Pons (tissue), 1 donor: ENCODE data around the gene SLC35A3.
A peak's percentile ranks its signal among the peaks of the same experiment; 100 is the strongest.
"Not testable (repeated sequence)": the region's sequence is repeated elsewhere in the genome, so short reads cannot be mapped to it uniquely, and the experiment has no call there.

Experiments
- DNase-seq: peaks from one replicate; pipeline ENCODE4 v3.0.0-alpha.2; 2016; ENCODE audit warnings: low spot score

SLC35A3 gene

DNA sequence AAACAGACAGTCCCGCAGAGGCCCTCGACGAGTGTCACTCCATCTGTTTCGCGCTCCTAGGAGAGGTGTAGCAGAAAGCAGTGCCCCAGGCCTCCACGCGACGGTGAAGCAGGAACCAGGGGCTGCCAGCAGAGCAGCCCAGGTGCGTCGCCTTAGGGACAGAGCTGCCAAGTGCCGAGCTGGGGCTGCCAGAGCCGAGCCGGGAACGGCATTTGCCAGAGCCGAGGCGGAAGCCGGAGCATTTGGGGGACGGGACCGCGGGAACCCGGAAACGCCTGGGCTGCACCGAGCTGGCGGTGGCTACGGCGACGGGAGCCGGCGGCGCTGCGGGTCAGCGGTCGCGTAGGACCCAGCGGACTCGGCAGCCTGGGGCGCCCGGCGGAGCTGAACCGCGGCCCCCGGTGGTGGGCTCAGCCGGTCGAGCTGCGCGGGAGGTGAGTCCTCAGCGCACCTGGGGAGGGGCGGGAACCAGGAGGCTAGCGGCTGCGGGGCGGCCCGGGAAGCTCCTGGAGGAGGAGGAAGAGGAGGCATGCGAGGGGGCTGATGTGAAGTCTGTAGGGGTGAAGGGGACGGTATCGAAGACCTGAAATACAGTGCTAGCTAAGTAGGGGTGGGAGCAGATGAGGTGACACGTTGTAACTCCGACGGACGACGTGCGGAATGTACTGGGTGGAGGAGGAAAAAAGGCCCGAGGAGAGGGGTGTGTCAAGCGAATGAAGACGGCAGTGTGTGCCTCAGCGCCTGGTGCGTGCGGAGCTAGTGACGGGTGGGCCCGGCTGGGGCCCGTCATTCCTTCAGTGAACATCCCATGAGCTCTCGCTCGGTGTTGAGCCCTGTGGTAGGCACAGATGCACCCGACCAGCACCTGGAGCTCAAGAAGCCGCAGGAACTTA is at the start of gene SLC35A3:
Gene SLC35A3, plus strand, starts transcription at position 268 of the 893 bp plus-strand sequence. CDS start 23,559 bp downstream, outside the sequence.
- DNase-seq = peak; percentile 18

DNA sequence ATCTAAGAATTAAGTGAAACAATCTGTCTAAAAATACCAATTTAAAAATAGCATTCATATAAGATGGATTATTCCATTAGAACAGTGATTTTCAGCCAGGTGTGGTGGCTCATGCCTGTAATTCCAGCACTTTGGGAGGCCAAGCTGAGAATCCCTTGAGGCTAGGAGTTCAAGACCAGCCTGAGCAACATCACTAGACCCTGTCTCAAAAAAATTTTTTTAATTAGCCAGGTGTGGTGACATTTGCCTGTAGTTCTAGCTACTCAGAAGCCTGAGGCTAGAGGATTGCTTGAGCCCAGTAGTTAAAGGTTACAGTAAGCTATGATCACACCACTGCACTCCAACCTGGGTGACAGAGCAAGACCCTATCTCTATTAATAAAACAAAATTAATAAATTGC is 35.0 kb upstream of the SLC35A3 start:
- no peak for DNase-seq

DNA sequence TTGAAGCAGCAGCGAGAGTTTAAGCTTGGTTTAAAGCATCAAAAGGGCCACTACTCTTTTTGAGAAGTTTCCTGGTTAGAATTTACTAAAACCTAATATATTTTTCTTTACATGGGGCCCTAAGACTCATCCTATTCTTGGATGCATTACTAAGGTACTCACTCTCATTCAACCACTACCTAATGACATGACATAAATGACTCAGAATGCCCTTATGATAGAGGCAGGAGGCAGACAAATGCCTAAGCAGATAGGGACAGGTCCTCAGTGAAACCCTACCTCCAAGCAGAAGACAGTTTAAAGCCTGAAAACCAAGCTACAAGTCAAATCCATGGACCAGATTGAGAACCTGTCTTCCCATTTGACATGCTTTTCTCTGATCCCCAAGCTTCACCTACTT is 34.3 kb upstream of the SLC35A3 start:
- DNase-seq = no peak

DNA sequence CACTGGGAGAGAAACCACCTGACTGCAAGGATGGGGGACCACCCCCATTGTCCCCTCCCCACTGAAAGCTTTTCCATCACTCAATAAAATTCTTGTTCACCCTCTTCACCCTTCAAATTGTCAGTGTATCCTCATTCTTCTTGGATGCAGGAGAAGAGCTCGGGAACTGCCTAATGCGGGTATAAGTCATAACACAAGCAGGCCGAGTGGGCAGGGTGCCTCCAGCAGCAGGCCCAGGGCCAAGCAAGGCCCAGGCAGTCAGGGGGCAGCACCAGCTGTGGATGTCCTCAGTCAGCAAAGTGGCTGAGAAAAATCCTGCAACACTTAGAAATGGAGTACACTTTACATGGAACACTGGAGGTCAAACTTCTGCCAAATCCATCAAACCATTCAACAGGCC is 33.7 kb upstream of the SLC35A3 start:
- no peak for DNase-seq

DNA sequence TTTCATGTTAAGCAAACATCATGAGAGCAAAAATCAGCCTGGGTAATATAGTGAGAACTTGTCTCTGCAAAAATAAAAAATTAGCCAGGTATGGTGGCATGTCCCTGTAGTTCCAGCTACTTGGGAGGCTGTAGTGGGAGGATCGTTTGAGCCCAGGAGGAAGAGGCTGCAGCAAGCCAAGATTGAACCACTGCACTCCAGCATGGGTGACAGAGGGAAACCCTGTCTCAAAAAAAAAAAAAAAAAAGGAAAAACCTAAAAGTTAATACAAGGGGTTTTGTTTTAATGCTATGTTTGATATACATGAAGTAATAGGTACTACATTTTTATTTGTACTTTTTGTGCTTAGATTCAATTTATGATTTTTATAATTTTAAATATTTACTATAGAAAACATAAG is 27.1 kb upstream of the SLC35A3 start:
- DNase-seq = no peak

DNA sequence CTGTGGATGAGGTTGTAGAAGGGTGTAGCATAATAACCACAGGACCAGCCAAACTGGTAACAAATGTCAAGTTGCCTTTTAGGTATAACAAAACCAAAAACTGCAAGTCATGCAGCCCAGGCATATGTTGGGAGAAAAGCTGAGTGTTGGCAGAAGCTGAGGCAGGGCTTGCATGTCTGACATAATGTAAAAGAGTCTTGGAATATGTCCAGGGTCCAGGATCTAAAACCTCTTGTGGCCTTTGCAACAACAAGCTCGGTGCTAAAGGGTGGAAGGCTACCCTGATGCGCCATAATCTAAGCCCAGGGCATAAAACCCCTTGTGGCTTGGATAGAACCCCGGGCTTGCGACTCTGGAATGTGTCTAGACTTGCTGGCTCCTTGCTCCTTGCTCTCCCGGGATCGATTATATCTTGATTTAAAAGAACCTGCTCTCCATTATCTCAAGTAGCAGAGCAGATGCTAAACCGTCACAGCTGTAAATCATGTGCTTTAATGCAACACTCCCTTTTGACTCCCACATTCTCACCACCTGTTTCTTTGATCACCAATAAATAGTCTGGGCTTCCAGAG is 26.5 kb upstream of the SLC35A3 start:
- no peak for DNase-seq

DNA sequence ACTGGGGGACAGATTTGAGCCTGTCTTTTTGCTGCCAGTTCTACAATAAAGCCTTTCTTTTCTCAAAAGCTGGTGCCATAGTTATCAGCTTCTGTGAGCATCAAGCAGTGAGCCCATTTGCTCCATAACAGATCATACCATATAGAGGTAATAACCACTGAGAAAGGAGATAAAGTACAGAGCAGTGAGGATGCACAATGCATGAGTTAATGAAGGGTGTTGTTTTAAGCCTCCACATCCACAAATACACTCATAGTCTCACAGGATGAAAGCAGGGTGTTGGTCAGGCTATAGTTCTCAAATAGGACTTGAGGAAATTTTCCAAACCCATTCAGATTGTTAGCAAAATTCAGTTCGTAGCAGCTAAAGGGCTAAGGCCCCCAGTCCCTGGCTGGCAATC is 25.6 kb upstream of the SLC35A3 start:
- DNase-seq = no peak

DNA sequence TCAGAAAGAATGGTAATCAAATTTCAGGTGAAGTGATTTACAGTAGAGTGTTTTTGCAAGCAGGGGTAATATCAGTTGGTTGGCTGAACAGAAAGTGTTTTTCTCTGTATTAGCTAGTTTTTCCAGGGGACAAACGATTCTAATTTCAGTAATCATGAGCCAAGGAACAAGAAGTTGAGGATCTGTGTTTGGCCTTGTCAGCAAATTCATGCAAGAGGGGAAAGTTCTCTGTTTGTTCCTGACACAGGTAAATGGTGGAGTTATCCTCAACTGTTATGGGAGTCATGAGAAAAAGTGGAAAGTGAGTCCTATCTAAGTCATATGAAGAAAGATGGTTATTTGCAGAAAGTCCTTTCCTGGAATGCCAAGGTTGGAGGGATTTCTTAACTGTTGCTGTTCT is 24.6 kb upstream of the SLC35A3 start:
- DNase-seq = no peak

DNA sequence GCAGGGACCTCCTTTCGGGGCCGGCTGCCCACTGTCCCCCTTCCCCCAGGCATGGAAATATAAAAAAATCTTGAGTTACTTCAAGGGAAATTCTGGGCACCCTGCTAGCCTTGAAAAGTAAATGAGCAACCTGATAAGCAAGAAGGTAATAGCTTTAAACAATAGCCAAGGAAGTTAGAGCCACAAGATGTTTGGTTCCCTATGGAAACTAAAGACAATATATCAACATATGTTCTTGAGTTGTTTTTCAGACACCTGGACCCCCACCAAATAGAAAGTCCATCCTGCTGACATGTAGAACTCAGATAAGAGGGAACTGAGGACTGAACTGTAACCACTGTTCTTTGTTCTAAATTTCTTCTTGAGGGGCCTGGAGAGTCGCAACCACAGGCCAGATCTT is 19.3 kb upstream of the SLC35A3 start:
- DNase-seq = no peak

DNA sequence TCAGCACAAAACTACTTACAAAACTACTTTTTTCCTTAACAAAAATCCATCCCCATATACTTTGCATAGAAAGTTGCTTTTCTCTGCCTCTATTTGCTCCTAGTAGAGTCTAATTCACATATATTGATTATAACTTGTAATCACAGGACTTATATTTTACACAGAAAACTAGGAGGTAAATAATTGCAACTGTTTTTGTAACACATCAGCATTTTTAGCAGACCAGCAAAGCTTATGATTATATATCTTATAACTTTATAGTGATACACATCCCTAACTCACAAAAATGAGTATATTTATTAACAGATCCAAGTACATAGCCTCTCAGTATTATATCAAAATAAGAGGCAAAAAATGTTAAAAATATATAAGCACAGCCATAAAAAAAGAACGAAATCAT is 17.3 kb upstream of the SLC35A3 start:
- DNase-seq = no peak

DNA sequence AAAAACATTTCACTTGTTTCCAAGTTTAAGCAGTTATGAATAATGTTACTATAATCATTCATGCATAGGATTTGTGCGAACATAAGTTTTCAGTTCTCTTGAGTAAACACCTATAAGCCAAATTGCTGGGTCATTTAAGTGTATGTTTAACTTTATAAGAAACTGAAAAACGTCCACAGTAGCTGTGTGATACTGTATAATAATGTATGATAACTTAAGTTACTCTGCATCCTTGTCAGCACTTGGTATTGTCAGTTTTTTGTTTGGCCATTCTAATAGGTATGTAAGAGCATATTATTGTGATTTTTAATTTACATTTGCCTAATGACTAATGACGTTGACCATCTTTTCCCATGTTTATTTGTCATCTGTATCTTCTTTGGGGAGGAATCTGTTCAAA is 14.4 kb upstream of the SLC35A3 start:
- no peak for DNase-seq

DNA sequence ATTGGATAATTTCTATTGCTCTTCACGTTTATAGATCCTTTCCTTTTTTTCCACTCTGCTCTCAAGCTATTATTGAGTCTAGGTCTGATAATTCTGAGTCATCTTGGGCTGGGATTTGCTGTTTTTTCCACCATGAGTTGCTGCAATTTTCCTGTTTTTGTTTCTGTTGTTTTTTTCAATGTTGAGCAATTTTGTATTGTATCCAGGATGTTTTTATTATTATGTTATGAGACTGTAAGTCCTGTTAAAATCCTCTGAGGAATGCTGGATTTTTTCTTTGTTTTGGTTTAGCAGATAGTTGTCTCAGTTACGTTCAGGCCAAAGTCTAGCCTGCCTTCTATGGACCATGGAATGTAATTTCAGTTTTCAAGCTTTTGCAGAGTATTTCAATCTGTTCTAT is 13.0 kb upstream of the SLC35A3 start:
- DNase-seq = no peak

DNA sequence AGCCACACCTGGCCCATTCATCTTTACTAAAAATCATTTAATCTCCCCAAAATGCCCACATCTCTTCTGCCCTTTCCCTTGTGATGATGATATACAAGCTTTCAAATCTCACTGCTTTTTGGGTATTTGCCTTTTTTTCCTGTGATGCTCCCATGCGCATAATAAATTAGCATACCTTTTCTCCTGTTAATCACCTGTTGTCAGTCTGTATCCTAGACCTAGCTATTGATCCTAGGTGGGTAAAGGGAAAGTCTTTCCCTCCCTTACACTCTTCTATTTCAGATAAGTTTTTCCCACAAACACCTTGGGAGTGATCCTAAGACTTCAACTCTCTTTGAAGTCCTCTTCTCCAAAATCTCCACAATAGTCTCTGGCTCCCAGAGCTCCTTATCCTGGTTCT is 12.0 kb upstream of the SLC35A3 start:
- DNase-seq = no peak

DNA sequence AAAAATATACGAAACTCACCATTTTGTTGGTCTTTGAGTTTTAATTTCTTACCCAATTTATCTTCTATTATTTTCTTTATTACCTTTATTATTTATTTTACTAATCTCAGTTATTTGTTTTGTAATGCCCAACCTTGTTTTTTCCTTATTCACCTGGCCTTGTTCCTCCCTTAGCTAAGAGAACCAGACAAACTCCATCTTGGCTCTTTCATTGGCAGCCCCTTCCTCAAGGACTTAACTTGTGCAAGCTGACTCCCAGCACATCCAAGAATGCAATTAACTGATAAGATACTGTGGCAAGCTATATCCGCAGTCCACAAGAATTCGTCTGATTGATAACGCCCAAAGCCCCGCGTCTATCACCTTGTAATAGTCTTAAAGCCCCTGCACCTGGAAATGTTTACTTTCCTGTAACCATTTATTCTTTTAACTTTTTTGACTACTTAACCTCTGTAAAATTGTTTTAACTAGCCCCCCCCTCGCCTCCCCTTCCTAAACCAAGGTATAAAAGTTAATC is 10.5 kb upstream of the SLC35A3 start:
- not testable (repeated sequence) for DNase-seq

DNA sequence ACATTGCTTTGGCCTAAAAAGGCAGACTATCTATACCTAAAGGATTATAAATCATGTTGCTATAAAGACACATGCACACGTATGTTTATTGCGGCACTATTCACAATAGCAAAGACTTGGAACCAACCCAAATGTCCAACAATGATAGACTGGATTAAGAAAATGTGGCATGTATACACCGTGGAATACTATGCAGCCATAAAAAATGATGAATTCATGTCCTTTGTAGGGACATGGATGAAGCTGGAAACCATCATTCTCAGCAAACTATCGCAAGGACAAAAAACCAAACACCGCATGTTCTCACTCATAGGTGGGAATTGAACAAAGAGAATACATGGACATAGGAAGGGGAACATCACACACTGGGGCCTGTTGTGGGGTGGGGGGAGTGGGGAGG is 9.5 kb upstream of the SLC35A3 start:
- not testable (repeated sequence) for DNase-seq

DNA sequence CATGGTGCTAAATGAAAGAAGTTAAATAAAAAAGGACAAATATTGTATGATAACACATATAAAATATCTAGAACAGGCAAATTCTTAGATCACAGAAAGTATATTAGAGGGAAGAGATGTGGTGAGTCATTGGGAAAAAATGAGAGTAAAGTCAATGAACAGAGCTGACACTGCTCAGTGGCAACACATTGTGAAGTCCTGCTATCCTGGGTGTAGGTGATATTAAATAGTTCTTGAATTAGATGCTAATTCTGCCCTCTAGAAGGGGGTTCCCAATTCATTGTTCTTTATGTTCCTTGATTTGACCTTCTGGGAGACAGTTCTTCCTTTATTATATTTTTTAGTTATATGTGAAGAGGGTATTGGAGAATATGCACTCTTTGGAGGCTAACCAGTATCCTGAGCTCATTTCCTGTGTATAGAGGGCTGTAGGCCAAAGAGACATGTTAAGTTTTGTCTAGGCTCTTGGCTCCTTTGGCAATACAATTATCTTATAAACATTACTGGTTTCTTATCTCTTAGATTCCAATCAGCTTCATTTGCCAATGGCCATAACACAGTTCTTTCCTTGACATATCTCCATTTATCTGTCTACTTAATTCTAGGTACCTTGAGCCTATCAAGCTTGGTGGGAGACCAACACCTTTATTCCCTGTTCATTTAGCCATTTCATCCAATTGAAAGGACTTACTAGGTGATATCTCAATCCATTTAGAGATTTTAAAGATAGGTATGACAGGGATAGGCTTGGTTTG is 6.6 kb upstream of the SLC35A3 start:
- no peak for DNase-seq

DNA sequence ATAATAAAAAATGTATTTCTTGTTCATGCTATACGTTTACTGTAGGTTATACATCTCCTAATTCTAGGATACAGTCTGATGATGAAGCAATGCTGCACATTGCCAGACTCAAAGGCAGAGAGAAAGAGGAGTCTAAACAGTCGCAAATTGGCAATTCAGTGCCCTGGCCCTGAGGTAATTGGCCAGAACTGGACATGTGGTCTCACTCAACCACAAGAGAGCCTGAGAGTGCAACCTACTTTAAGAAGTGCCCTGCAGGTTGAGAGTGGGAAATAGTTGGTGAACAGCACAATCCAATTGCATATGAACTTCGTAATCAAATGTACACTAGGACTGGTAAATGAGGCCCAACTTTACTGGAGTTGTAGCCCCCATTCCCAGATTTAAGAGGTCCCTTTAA is 5.0 kb upstream of the SLC35A3 start:
- DNase-seq = no peak

DNA sequence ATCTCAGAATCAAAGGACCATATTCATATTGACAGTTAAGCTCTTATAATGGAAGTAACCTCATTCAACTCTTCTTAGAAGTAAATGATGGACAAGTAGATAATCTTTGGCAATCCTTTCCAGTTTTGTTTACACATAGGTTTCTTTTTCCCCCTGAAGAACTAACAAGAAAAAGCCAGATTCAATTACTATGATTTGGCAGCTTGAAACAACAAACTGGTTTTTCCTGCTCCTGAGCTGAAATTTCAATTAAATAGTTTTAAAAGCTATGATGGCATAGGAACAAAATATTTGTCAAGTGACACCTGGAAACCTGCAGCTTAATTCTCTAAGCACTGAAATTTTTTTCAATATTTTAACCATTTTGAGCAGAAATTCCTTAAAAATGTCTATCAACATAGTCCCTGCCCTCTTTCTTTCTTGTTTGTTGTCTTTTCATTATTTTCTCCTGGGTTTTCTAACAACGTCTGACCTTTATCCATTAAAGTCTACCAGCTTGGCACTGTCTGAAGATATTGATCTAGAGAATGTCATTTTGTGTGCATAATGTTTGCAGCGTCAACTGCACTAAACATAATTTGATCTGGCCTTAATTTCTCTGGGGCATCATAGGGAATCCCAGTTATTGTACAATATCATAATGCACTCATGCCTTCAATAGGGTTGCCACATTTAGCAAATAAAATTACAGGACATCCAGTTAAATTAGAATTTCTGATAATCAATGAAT is 4.0 kb upstream of the SLC35A3 start:
- DNase-seq = no peak

DNA sequence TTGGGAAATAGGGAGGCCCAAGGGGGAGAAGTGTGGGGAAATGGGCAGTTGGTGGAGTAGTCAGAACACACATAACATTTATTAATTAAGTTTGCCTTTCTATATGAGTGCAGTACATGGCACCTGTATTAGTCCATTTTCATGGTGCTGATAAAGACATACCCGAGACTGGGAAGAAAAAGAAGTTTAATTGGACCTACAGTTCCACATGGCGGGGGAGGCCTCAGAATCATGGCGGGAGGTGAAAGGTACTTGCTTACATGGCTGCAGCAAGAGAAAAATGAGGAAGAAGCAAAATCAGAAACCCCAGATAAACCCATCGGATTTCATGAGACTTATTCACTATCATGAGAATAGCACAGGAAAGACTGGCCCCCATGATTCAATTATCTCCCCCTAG is 1.6 kb upstream of the SLC35A3 start:
- no peak for DNase-seq

DNA sequence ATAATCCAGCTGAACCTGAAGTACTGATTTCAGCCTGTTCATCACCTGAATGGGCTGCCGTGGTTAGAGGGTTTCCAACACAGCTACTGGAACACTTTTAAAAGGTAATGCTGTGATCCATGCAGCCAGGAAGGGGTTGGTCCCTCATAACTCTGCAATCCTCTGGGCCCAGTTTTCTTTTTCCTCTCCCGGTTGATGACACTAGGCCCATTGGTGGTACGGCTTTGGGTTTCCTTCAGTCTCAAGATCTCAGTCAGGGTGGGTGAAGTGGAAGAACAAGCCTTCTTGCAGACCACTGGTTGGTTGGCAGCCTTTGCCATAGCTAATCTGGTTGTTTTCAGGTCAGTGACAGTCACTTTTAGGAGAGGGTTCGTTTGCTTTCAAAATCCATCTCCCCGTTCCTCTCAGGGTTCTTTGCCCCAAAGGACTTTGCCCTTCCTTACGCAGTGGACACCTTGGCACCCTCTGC is 502 bp upstream of the SLC35A3 start:
- DNase-seq = peak; percentile 42

DNA sequence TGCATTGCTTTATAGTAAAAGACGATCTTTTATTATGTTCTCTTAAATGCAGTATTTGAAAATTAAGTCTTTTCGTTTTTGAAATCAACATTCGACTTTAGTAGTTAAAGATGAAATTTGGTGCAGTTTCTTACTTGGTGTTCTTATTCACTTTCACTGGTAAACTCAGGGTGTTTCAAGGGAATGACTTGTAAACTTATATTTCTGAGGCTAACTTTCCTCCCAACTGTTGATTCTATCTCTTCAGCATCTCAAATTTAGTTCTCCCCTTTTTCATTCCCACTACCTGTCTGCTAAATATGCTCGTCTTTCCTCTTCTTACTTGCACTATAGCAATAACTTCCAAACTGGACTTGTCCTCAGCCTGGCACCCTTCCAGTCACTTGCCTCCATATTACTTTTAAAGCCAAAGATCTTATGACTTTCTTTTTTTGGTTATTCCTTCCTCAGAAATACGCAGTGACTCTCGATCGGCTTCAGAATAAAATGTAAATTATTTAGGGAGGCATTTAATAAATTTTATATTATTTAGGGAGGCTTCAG is 988 bp downstream of the SLC35A3 start:
- DNase-seq = no peak

DNA sequence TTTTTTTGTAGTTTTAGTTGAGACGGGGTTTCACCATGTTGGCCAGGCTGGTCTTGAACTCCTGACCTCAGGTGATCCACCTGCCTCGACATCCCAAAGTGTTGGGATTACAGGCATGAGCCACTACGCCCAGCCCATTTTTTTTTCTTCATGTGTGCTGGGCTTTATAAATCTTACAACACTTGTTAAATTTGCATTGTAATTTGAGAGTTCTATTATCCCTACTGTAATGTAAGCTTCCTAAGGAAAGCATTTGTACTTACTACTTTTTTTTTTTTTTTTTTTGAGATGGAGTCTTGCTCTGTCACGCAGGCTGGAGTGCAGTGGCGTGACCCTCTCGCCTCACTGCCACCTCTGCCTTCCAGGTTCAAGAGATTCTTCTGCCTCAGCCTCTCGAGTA is 2.3 kb downstream of the SLC35A3 start:
- DNase-seq = not testable (repeated sequence)
